Measurements from ENCODE around the gene DROSHA.
"Not testable (repeated sequence)": the region's sequence is repeated elsewhere in the genome, so short reads cannot be mapped to it uniquely, and the experiment has no call there.

DROSHA gene, protein sequence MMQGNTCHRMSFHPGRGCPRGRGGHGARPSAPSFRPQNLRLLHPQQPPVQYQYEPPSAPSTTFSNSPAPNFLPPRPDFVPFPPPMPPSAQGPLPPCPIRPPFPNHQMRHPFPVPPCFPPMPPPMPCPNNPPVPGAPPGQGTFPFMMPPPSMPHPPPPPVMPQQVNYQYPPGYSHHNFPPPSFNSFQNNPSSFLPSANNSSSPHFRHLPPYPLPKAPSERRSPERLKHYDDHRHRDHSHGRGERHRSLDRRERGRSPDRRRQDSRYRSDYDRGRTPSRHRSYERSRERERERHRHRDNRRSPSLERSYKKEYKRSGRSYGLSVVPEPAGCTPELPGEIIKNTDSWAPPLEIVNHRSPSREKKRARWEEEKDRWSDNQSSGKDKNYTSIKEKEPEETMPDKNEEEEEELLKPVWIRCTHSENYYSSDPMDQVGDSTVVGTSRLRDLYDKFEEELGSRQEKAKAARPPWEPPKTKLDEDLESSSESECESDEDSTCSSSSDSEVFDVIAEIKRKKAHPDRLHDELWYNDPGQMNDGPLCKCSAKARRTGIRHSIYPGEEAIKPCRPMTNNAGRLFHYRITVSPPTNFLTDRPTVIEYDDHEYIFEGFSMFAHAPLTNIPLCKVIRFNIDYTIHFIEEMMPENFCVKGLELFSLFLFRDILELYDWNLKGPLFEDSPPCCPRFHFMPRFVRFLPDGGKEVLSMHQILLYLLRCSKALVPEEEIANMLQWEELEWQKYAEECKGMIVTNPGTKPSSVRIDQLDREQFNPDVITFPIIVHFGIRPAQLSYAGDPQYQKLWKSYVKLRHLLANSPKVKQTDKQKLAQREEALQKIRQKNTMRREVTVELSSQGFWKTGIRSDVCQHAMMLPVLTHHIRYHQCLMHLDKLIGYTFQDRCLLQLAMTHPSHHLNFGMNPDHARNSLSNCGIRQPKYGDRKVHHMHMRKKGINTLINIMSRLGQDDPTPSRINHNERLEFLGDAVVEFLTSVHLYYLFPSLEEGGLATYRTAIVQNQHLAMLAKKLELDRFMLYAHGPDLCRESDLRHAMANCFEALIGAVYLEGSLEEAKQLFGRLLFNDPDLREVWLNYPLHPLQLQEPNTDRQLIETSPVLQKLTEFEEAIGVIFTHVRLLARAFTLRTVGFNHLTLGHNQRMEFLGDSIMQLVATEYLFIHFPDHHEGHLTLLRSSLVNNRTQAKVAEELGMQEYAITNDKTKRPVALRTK (N-terminal part only)

DNA sequence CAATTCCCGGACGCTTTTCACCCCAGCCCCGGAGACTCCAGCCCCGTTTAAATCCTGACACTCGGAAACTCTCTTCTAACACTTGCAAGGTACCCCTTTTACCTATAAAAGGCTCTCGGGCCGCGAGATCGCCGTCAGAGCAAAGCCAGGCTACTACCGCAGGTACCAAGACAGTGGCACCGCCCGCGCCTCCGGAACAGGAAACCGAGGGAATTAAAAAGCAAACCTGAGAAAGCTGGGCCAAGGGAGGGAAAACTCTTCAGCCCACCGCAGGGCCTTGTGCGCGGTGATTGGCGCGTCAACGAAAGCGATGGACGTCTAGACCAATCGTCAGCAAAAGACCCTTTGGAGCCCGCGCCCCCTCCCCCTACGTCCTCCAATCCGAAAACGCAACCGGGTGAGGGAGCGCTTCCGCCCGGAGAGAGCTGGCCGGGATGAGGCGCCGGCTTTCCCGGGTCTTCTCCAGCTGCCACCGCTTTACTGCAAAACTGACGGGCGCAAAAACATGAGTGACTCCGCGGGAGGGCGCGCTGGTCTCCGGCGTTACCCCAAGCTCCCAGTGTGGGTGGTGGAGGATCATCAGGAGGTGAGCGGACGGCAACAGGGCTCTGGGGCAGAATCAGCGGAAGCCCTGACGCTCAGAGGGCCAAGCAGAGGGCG, at the start of gene DROSHA, which contains the start of gene C5orf22:
Gene DROSHA, minus strand, starts transcription at position 206 of the 660 bp plus-strand sequence. CDS start 3,034 bp downstream, outside the sequence.
Gene C5orf22, plus strand, starts transcription at position 414 of the 660 bp plus-strand sequence. Its CDS starts 92 bp downstream, at position 506.
- peak; percentile 92 for DNase-seq
- peak; percentile 99 for ATAC-seq

DNA sequence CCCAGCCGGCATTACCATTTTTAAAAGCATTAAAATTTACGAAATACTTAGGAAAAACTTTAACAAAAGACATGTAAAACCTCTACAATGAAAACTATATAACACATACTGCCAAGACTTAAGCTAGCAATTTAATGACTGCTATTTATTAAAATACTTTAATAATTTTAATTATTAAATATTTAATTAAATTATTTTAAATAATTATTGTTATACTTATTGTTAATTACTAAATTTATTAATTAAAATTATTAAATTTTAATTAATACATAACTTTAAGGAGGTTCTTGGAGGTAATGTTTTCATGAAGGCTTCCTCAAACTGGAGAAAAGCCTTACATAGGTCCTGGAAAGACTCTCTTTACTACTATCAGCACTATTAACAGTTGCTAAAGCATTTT, 47.7 kb upstream of the DROSHA start:
- no peak for ATAC-seq
- no peak for DNase-seq

- ATAC-seq, result no peak
- DNase-seq, result no peak
Observed at GRCh38 chr5:31577438-31577837, 45.5 kb upstream of the DROSHA start.

DNA sequence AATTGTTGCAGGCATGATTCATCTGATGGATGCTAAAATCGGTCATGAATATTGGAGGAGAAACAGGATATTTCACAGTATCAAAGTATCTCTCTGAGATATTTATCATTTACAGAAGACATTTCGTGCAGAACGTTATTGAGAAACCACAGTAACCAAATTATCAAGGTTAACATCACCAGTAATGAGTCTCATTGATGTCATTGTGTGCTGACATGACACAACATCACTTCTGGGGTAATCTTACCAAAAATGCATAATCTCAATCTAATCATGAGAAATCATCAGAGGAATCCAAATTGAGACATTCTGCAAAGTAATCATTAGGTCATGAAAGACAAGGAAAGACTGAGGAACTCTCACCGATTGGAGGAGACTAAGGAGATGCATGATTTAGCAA, 42.9 kb upstream of the DROSHA start:
- ATAC-seq (no peak), DNase-seq (no peak)

DNA sequence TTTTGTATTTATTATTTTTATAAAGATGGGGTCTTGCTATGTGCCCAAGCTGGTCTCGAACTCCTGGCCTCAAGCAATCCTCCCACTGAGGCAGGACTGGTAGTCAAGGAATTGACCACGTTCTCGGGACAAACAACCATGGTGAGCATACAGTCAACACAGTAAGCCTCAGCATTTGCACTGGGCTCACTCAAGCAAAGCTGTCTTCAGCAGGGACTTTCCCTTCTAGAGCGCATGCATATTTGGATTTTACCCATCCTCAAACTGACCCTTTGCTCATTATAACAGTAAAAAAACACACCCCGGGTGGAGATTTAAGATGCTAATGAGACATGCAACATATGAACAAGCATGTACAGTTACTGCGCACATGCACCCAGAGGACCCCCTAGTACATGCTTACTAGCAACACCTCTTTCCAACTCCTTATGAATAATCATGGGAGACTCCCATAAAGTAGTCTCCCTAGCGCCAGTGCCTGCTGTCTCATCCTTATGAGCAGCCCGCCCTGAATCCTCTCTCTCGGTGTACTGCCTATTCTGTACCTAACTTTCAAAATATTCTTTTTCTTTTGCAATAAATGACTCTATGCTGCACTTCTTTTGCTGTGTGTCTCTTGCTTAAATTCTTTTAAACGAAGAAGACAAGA, 41.7 kb upstream of the DROSHA start:
- DNase-seq (no peak), ATAC-seq (no peak)

DNA sequence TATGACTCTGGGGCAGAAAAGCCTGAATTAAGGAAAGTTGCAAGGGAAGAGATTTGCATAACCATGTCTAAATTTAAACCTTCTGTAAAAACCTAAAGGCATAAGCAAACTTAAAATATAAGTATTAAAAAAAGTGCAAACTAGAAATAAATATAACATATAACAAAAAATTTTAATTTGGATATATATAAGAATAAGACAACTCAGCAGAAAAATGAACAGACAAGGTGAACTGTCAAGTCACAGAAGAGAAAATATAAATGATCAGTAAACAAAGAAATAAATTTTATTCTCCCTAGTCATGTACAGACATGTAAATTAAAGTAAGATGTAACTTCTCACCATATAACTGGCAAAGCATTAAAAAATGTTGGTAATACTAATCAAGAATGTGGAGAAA, 37.2 kb upstream of the DROSHA start:
- ATAC-seq (no peak), DNase-seq (no peak)

DNA sequence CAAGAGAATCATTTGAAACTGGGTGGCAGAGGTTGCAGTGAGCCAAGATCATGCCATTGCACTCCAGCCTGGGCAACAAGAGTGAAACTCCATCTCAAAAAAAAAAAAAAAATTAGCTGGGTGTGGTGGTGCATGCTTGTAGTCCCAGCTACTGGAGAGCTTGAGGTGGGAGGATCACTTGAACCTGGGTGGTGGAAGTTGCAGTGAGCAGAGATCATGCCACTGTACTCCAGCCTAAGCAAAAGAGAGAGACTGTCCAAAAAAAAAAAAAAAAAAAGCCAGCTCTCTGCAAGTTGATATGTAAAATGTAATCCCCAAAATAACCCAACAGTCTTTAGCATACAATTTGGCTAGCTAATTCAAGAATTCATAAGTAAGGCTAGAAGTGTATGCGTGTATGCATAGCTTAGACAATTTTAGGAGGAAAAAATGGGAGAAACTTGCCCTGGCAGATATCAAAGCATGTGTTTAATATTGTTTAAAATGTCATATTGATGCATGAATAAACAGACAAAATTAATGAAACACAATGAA, 36.5 kb upstream of the DROSHA start:
- no peak for DNase-seq
- no peak for ATAC-seq

DNA sequence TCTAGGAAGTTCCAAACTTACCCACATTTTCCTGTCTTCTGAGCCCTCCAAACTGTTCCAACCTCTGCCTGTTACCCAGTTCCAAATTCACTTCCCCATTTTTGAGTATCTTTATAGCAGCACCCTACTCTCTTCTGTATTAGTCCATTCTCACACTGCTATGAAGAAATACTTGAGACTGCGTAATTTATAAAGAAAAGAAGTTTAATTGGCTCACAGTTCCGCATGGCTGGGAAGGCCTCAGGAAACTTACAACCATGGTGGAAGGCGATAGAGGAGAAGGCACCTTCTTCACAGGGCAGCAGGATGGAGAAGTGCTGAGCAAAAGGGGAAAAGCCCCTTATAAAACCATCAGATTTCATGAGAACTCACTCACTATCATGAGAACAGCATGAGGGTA, 34.5 kb upstream of the DROSHA start:
- not testable (repeated sequence) for ATAC-seq, DNase-seq

DNA sequence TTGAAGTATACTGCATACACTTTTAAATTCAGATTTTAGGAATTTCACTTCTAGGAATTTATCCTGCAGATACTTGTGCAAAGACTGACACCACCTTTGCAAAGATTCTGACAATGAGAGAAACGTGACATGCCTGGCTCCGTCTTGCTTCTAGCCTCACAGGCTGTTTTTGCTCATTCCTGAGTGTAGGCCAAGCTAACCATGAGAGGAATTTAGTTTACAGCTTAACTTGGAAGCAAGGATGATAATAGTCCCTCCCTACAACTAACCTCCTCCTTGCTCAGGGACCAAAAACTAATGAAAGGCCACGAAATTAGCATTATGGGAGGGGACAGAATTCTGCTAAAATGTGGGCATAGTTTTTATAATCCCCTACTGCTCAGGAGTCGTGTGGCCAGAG, 31.3 kb upstream of the DROSHA start:
- ATAC-seq (no peak), DNase-seq (no peak)

DNA sequence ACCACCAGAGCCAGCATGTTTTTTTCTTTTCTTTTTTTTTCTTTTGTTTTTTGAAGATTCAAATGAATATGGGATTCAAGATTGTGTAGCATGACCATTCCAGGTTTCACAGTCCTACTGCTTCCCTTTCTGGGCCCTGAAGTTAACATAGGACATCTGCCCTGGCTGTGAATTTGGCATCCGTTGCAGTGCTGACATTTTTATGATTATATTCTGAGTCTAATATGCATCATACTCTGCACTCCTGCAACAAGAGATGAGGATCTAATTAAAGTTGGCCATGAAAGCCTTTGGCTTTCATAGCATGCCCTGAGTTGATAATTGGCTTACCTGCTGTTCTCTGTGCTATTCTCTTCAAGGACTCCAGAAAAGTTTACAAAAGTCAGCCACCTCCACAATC, 30.1 kb upstream of the DROSHA start:
- no peak for ATAC-seq
- no peak for DNase-seq

DNA sequence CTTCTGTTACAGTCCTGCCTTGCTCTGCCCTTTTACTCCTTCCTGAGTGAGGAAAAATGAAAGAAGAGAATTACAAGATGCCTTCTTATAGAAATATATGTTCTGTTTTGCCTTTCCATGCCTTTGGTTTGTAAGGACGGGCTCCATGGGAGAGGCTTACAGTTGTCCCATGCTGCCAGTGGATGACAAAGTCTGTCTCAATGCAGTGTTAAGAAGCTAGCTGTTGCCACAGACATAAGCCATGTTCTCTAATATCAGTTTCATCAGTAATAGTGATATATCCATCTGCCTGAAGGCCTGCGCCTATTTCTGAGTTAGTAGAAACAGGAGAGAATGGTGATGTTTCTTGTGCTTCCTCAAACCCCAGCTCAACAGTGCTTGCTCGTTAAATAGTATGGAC, 28.0 kb upstream of the DROSHA start:
- no peak for ATAC-seq
- DNase-seq, result no peak

- DNase-seq, result no peak
- ATAC-seq, result no peak
Observed at GRCh38 chr5:31556461-31556860, 24.6 kb upstream of the DROSHA start.

- no peak for DNase-seq
- ATAC-seq, result no peak
Observed at GRCh38 chr5:31554552-31554951, 22.7 kb upstream of the DROSHA start.

DNA sequence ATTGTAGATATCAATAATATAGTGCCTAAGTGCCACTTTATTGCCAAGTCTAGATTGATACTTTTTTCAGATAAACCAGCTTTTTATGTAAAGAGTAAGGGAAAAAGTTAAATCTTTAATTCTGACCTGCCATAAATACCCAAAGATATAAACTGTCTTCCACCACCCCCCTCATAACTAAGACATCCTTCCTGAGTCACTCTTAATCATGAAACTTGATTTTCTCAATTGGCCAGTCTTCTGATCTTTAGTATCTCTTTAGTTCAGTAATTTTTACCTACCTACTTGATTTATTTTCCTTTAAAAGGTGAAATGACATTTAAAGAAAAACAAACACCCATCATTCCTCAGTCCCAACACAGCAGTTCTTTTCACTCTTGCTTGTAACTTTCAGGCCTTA, 22.0 kb upstream of the DROSHA start:
- ATAC-seq (no peak), DNase-seq (no peak)

DNA sequence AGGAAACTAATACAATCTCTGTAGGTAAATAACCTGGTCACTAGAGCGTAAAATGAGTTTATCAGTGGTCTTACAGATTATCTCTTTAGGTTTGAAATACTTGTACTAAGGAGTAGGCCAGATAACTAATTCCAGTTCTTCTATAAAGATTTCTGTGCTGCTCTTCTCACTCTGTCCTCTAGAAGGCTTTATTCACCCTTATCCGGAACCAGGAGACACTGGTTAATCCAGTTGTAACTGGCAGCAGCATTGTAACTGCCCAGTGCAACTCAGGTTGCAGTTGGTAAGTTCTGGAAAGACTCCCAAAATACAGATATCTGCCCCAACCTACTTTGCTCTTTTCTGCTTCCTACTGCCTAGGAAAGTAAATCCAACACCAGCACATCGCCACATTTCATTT, 20.0 kb upstream of the DROSHA start:
- DNase-seq (no peak), ATAC-seq (no peak)

DNA sequence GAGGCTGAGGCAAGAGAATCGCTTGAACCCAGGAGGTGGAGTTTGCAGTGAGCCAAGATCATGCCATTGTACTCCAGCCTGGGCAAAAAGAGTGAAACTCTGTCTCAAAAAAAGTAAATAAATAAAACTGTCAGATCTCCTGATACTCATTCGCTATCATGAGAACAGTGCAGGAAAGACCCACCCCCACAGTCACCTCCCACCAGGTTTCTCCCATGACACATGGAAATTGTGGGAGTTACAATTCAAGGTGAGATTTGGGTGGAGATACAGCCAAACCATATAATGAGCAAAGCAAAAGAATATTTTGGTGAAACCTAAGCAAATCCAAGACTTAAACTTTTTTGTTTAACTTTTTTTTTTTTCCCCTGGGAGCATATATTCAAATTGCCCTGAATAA, 17.2 kb upstream of the DROSHA start:
- not testable (repeated sequence) for DNase-seq, ATAC-seq

DNA sequence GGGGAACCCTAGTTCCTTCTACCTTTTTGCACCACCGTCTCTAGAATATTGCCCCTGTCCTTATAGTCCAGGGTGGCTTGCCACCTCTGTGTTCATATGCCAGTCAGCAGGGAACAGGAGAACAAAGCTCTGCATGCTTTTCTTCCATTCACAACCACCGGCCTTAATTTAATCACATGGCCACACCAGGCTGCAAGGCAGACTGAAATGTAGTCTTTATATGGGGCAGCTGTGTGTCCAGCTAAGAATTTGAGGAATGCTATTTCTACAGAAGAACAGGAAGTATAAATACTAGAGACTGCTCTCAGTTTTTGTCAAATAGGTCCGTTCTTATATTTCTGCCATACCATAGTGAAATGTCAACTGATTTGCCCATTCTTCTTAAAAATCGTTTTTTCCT, 6.0 kb upstream of the DROSHA start:
- no peak for ATAC-seq
- DNase-seq, result no peak

- no peak for DNase-seq
- ATAC-seq, result no peak
Observed at GRCh38 chr5:31537349-31537748, 5.5 kb upstream of the DROSHA start.

- DNase-seq, result no peak
- ATAC-seq, result no peak
Observed at GRCh38 chr5:31536873-31537272, 5.0 kb upstream of the DROSHA start.

GRCh38 chr5:31534527-31535046, 2.7 kb upstream of the DROSHA start:
- no peak for ATAC-seq
- no peak for DNase-seq

DNA sequence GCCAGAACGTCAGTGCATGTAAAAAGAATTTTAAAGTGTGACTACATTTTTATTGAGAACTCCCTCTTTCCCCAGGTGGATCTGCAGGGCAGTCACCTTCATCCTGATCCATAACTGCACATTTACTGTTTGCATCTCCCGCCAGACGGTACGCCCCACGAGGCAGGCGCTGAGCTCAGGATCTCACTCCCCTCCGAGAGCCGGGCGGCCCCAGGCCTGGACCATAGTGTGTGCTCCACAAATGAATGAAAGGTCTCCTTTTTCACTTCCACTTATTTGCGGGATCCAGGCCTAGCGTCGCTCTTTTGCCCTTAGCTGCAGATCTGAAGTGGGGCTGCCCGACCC, 378 bp downstream of the DROSHA start:
- peak; percentile 9 for ATAC-seq
- peak; percentile 43 for DNase-seq

All from stimulated activated naive CD8-positive, alpha-beta T cell treated with anti-CD3 and anti-CD28 coated beads, Interleukin-15, Interleukin-2, amounts not matched to agents 100 U/mL and 50 U/mL, for 24 hours (primary cell).